DND-41 (cell line): Measurements from ENCODE around the gene IL4I1.

ENCODE experiments used
- ATAC-seq: fragments of 200-7000 bp; cut with Tn5 transposase; 3 replicates; pipeline ENCODE4 v1.9.1; 2021; ENCODE audit warnings: low read depth; ENCODE audit not compliant: insufficient read depth
- DNase-seq: peaks from one replicate; pipeline ENCODE4 v3.0.0-alpha.2; 2020
- H2AFZ ChIP-seq: 2 replicates; pipeline ENCODE4 v1.6.0; 2012; ENCODE audit warnings: low read depth, low read length
- H3K27ac ChIP-seq: 2 replicates; pipeline ENCODE4 v1.5.1; 2012; ENCODE audit warnings: low read length, inconsistent platforms
- H3K27me3 ChIP-seq: fragments of 200-600 bp; sonication (generic); 2 replicates; pipeline ENCODE4 v1.6.0; 2012; ENCODE audit warnings: low read length, mild to moderate bottlenecking, inconsistent platforms; ENCODE audit not compliant: insufficient read depth, poor library complexity
- H3K36me3 ChIP-seq: 2 replicates; pipeline ENCODE4 v1.5.1; 2012; ENCODE audit warnings: low read length, inconsistent platforms; ENCODE audit not compliant: insufficient read depth
- H3K4me1 ChIP-seq: 2 replicates; pipeline ENCODE4 v1.5.1; 2012; ENCODE audit warnings: mild to moderate bottlenecking, low read length; ENCODE audit not compliant: insufficient read depth
- H3K4me2 ChIP-seq: 2 replicates; pipeline ENCODE4 v1.6.0; 2012; ENCODE audit warnings: mild to moderate bottlenecking, moderate library complexity, low read length, inconsistent platforms; ENCODE audit not compliant: insufficient read depth
- H3K4me3 ChIP-seq, 2 experiments: fragments of 200-600 bp in 1 of 2; shearing (Covaris generic) in 1 of 2; 2 replicates each; pipeline ENCODE4 v1.5.1; 2012 to 2016; ENCODE audit warnings: inconsistent platforms in 2 of 2, low read length in 2 of 2, mild to moderate bottlenecking in 2 of 2, low read depth in 1 of 2, moderate library complexity in 1 of 2
- H3K79me2 ChIP-seq: 2 replicates; pipeline ENCODE4 v1.6.0; 2012; ENCODE audit warnings: low read length, inconsistent platforms; ENCODE audit not compliant: insufficient read depth
- H3K9ac ChIP-seq: 2 replicates; pipeline ENCODE4 v1.6.0; 2012; ENCODE audit warnings: low read depth, mild to moderate bottlenecking, inconsistent platforms, low read length, moderate library complexity
- H3K9me3 ChIP-seq: 2 replicates; pipeline ENCODE4 v1.5.1; 2012; ENCODE audit warnings: low read length, moderate library complexity, mild to moderate bottlenecking, inconsistent platforms; ENCODE audit not compliant: insufficient read depth, severe bottlenecking
- H4K20me1 ChIP-seq: 2 replicates; pipeline ENCODE4 v1.6.0; 2012; ENCODE audit warnings: low read length; ENCODE audit not compliant: insufficient read depth
- CTCF ChIP-seq: IDR thresholded peaks from 2 replicates; pipeline ENCODE4 v1.5.1; 2012; ENCODE audit warnings: borderline replicate concordance, low read length, moderate library complexity, mild to moderate bottlenecking; ENCODE audit not compliant: poor library complexity, severe bottlenecking; ENCODE audit errors: extremely low read depth
- EZH2 ChIP-seq: IDR thresholded peaks from 3 replicates; pipeline ENCODE4 v1.6.1; 2012; ENCODE audit warnings: borderline replicate concordance, low read depth, mild to moderate bottlenecking, moderate library complexity, low read length, inconsistent platforms; ENCODE audit not compliant: severe bottlenecking

Gene IL4I1

GRCh38 chr19:49894879-49895565, 1.7 kb downstream of the IL4I1 start:
- ATAC-seq = no peak
- Histone ChIP-seq H3K27ac (no peak overlapping the region), H3K4me3 (no peak overlapping the region), H3K4me2 (no peak overlapping the region), H3K27me3 (no peaks in the 10 kb centered on the region), H3K4me1 (peaks cover 7% of the 10 kb centered on the region; the same call in 1 of the 2 replicates), H4K20me1 (no peaks in the 10 kb centered on the region), H3K79me2 (no peaks in the 10 kb centered on the region), H3K9ac (no peak overlapping the region), H2AFZ (no peak overlapping the region), H3K36me3 (no peaks in the 10 kb centered on the region), H3K9me3 (no peaks in the 10 kb centered on the region)
- no peak for TF ChIP-seq EZH2
- TF ChIP-seq CTCF = no peak
- DNase-seq = no peak

GRCh38 chr19:49894011-49894664, 2.5 kb downstream of the IL4I1 start:
- Histone ChIP-seq H3K4me2 (no peak overlapping the region), H2AFZ (no peak overlapping the region), H3K9ac (no peak overlapping the region), H3K27ac (no peak overlapping the region), H3K27me3 (no peaks in the 10 kb centered on the region), H4K20me1 (no peaks in the 10 kb centered on the region), H3K9me3 (no peaks in the 10 kb centered on the region), H3K36me3 (no peaks in the 10 kb centered on the region), H3K4me1 (peaks cover 7% of the 10 kb centered on the region; the same call in 1 of the 2 replicates), H3K4me3 (no peak overlapping the region), H3K79me2 (no peaks in the 10 kb centered on the region)
- TF ChIP-seq EZH2 (no peak), CTCF (no peak)
- ATAC-seq (no peak), DNase-seq (no peak)

- Histone ChIP-seq H3K79me2 (no peaks in the 10 kb centered on the region), H3K36me3 (no peaks in the 10 kb centered on the region; the same call in 1 of the 2 replicates), H3K4me1 (peaks cover 7% of the 10 kb centered on the region; the same call in 1 of the 2 replicates), H2AFZ (no peak overlapping the region), H3K9ac (no peak overlapping the region), H3K9me3 (no peaks in the 10 kb centered on the region), H3K27me3 (no peaks in the 10 kb centered on the region), H3K27ac (no peak overlapping the region), H3K4me2 (no peak overlapping the region), H3K4me3 (no peak overlapping the region), H4K20me1 (no peaks in the 10 kb centered on the region; the same call in 1 of the 2 replicates)
- no peak for DNase-seq
- TF ChIP-seq CTCF = no peak
- no peak for TF ChIP-seq EZH2
- ATAC-seq = no peak
These were observed 4.0 kb downstream of the IL4I1 start for GRCh38 chr19:49892716-49893115.
